GM12891 (cell line): ENCODE measurements around the gene FOXP3.

Experiments
- DNase-seq: peaks from one replicate; pipeline ENCODE4 v3.0.0; 2011; ENCODE audit warnings: low spot score; ENCODE audit not compliant: insufficient read length
- FAIRE-seq: peaks from 2 replicates; lab custom pipeline; 2011; peaks lifted over from hg19 to GRCh38; lab: Jason Lieb, UNC
- PAX5 ChIP-seq: IDR thresholded peaks from 2 replicates; pipeline ENCODE4 v1.6.1; 2011; ENCODE audit warnings: low read length, moderate library complexity, mild to moderate bottlenecking; ENCODE audit not compliant: insufficient read depth, severe bottlenecking
- POLR2A ChIP-seq: IDR thresholded peaks from 2 replicates; pipeline ENCODE4 v1.6.1; 2011; ENCODE audit warnings: low read depth, low read length, control low read depth
- POLR2AphosphoS5 ChIP-seq: IDR thresholded peaks from 2 replicates; pipeline ENCODE4 v1.6.1; 2011; ENCODE audit warnings: low read depth, low read length, control low read depth
- POU2F2 ChIP-seq: IDR thresholded peaks from 2 replicates; pipeline ENCODE4 v1.6.1; 2011; ENCODE audit warnings: low read depth, mild to moderate bottlenecking, control low read depth, low read length, moderate library complexity
- SPI1 ChIP-seq: IDR thresholded peaks from 2 replicates; pipeline ENCODE4 v1.6.1; 2011; ENCODE audit warnings: low read depth, low read length, control low read depth
- TAF1 ChIP-seq: IDR thresholded peaks from 2 replicates; pipeline ENCODE4 v1.6.1; 2011; ENCODE audit warnings: low read depth, low read length, control low read depth

FOXP3 gene

DNA sequence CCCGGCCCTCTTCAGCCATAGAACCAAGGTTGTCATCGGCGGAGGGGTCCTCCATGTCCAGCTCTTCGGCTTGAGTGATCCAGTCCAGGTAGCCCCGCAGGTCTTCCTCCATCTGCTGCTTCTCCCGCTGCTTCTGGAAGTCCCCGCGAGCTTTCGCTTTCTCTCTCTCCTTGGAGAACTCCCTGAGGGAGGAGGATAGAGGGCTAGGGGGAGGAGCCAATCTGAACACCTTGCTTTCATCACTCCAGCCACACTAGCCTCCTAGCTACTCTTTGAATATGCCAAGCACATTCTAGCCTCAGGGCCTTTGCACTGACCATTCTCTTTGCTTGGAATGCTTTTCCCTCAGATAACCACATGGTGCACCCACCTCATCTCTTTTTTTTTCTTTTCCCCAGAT, 37.6 kb downstream of the FOXP3 start:
- no peak for FAIRE-seq
- DNase-seq = no peak
- no peak for TF ChIP-seq SPI1
- TF ChIP-seq PAX5 = no peak
- no peak for TF ChIP-seq TAF1
- TF ChIP-seq POLR2AphosphoS5 = no peak
- TF ChIP-seq POLR2A = no peak
- TF ChIP-seq POU2F2 = no peak

DNA sequence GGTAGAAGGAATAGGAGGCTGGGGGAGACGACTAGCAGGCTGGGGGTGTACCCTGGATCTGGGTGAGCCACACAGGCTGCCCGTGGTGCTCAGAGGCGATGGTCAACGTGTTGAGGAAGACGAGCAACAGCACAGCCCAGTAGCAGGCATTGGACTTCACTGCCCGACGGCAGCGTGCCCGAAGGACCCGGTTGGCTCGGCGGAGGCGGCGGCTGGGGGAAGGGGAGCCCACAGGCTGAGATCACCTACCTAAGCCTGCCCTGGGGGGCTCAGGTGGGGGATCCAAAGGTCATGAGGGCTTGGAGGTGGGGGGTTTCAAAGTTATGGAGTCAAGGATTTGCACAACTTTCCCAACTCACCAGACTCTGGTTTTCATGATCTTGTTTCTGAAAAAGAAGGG, 38.7 kb downstream of the FOXP3 start:
- FAIRE-seq (no peak), DNase-seq (no peak)
- TF ChIP-seq SPI1 (no peak), POLR2AphosphoS5 (no peak), TAF1 (no peak), PAX5 (no peak), POU2F2 (no peak), POLR2A (no peak)

DNA sequence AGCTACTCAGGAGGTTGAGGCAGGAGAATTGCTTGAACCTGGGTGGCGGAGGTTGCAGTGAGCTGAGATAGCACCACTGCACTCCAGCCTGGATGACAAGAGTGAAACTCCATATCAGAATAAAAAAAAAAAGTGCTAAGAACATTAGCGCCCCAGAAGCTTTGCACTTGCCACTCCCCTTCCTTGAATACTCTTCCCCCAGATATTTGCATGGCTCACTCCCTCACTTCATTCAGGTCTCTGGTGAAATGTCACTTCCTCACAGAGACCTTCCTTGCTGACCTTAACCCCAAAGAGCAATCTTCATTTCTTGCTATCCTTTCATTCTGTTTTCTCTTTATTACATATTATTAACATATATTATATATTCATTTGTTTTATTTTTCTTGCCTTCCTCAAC, 42.6 kb downstream of the FOXP3 start:
- FAIRE-seq = no peak
- TF ChIP-seq POLR2AphosphoS5 = no peak
- no peak for TF ChIP-seq TAF1
- no peak for TF ChIP-seq PAX5
- TF ChIP-seq POLR2A = no peak
- no peak for TF ChIP-seq POU2F2
- TF ChIP-seq SPI1 = no peak

DNA sequence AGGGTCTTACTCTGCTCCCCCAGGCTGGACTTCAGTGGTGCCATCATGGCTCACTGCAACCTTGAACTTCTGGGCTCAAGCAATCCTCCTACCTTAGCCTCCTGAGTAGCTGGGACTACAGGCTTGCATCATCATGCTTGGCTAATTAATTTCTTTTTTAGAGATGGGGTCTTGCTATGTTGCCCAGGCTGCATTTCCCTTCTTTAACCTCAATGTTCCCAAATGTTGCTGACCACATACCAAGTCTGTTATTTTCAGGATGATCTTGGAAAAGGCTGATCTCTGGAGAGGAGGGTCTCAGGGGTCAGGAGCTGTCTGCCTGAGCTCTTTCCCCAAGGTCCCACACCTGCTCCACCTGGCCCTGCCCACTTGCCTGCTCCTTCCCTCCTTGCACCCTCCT, 44.4 kb downstream of the FOXP3 start:
- no peak for DNase-seq
- no peak for TF ChIP-seq PAX5
- no peak for TF ChIP-seq POLR2A
- TF ChIP-seq POU2F2 = no peak
- TF ChIP-seq POLR2AphosphoS5 = no peak
- TF ChIP-seq SPI1 = no peak
- TF ChIP-seq TAF1 = no peak
- no peak for FAIRE-seq

More for the DNA sequence above, 42.6 kb downstream of the FOXP3 start:
- DNase-seq = no peak

DNA sequence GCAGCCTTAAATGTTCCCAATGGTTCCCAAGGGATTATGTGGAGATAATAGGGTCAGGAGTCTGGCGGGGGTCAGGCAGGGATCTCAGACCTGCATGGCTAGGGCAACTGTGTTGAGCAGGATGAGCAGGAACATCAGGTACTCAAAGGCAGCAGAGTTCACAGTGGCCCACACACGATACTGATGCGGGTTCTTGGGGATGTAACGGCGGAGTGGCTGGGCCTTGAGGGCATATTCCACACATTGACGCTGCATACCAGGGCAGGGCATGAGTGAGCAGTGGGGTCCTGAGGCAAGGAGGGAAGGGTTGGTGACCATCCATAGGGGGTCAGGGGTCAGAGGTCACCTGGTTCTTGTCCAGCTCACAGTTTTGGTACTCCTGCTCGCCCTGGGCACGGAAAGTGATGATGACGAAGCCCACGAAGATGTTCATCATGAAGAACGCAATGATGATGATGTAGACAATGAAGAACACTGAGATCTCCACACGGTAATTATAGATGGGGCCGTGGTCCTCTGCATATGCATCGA, 49.4 kb downstream of the FOXP3 start:
- DNase-seq (no peak), FAIRE-seq (no peak)
- TF ChIP-seq POLR2AphosphoS5 = no peak
- no peak for TF ChIP-seq PAX5
- TF ChIP-seq POLR2A = no peak
- no peak for TF ChIP-seq POU2F2
- TF ChIP-seq SPI1 = no peak
- no peak for TF ChIP-seq TAF1

DNA sequence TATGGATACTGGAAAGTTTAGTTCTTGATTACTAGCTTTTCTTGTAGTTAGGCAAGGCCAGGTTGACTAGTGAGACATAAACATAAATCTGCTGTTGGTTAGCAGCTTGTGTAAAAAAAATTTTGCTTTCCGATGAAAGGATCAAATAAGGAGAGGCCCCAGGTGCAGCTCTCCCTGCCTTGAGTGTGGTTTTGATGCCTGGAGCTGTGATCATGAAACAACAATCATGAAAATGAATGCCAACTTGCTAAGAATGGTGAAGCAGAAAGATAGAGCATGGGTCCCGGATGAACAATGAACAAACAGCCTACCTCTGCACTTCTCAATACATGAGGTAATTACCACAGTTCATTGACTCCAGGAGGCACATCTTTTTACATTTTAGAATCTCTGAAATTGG, 50.1 kb downstream of the FOXP3 start:
- no peak for DNase-seq
- no peak for TF ChIP-seq POU2F2
- no peak for TF ChIP-seq POLR2AphosphoS5
- no peak for TF ChIP-seq PAX5
- no peak for FAIRE-seq

DNA sequence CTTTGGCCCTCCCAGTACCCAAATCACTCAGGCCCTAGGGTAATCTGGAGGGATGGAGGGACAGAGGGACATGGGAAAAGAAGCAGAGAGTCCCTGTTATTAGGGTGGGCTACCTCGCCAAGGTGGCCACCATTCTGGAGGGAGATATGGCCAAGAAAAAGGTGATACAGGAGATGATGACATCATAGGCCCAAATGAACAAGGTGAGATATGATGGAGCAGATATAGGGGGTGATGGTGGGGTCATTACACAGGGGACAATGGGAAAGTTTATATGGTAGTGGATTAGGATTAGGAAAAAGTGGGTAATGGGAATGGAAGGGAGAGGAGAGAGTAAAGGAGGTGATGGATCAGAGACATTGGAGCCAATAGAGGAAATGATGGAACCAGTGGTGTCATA, 51.6 kb downstream of the FOXP3 start:
- no peak for FAIRE-seq
- TF ChIP-seq POU2F2 = no peak
- no peak for TF ChIP-seq TAF1
- TF ChIP-seq POLR2AphosphoS5 = no peak
- no peak for TF ChIP-seq PAX5
- TF ChIP-seq SPI1 = no peak
- no peak for TF ChIP-seq POLR2A
- no peak for DNase-seq

DNA sequence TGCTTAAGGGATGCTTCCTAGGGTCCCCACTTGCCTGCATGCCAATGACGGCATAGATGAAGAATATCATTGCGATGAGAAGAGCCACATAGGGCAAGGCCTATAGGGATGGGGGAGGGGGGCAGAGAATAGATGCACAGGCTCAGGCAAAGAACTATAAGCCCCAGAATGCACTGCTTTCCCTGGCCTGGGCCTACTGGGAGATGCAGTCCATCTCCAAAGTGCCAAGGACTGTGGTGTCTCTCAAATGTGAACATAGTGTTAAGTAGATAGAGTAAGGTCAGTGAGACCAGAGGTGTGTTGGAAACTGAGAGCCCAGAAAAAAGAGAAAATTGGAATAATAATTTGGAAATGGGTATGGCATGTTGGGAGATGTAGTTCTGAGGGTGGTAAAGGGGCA, 52.3 kb downstream of the FOXP3 start:
- TF ChIP-seq TAF1 (no peak), POU2F2 (no peak), SPI1 (no peak), PAX5 (no peak), POLR2A (no peak), POLR2AphosphoS5 (no peak)
- FAIRE-seq = no peak
- no peak for DNase-seq

DNA sequence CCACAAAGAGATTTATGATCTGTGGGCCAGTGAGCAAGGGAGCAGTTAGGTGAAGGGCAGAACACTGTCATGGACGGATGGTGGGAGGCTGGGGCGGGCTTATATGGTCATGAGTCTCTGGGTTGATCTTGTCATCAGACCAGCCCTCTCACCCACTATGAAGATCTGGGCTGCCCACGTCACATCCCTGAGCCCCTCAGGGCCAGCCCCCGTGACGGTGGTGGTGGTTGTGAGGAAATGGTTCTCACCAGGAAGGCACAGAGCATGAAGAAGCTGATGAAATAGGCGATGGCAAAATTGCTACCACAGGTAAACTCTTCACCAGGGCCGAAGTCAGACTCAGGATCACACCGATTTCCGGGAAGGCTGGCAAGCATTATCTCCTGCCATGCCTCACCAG, 53.4 kb downstream of the FOXP3 start:
- TF ChIP-seq POLR2AphosphoS5 (no peak), POU2F2 (no peak), PAX5 (no peak), SPI1 (no peak), TAF1 (no peak), POLR2A (no peak)
- FAIRE-seq (no peak), DNase-seq (no peak)

DNA sequence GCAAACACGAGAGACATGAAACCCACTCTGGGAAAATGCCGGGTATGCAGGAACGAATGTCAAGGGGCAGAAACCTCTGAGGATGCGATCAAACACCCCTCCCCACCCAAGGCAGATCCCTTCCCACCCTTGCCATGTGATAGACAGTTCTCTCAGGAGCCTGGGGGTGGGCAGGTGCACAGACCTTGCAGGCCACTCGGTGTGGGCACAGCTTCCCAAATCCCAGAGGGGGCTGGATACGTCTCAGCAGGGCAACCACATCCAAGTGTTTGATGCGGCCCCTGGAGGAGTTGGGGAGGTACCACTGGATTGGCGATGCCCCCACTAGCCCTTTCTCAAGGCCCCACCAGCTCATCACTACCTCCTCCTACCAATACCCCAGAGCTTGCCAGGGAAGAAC, 54.1 kb downstream of the FOXP3 start:
- no peak for DNase-seq

More for the DNA sequence above, 54.1 kb downstream of the FOXP3 start:
- TF ChIP-seq TAF1 = no peak
- TF ChIP-seq POLR2AphosphoS5 = no peak
- TF ChIP-seq PAX5 = no peak
- TF ChIP-seq SPI1 = no peak
- no peak for TF ChIP-seq POU2F2
- no peak for TF ChIP-seq POLR2A
- no peak for FAIRE-seq
